ENCODE data around the gene DDI1.

GRCh38 chr11:104001561-104002056 is 34.8 kb upstream of the DDI1 start:
- TF ChIP-seq CTCF (IDR thresholded peaks at IDR 0.05) (no peak), POLR2AphosphoS5 (IDR thresholded peaks at IDR 0.05) (no peak), POLR2A (IDR thresholded peaks at IDR 0.05) (no peak)

All from breast epithelium (tissue), 3 donors.